ENCODE data around the gene RFTN1. TPM values are rescaled to one million over a fixed set of nuclear protein-coding genes. Genes with fewer than 3 reads are reported as not detected.
A peak's percentile ranks its signal among the peaks of the same experiment; 100 is the strongest.

The RFTN1 gene
- total RNA-seq, 2 experiments from 2014 or later, result 81.8 to 152 TPM

DNA sequence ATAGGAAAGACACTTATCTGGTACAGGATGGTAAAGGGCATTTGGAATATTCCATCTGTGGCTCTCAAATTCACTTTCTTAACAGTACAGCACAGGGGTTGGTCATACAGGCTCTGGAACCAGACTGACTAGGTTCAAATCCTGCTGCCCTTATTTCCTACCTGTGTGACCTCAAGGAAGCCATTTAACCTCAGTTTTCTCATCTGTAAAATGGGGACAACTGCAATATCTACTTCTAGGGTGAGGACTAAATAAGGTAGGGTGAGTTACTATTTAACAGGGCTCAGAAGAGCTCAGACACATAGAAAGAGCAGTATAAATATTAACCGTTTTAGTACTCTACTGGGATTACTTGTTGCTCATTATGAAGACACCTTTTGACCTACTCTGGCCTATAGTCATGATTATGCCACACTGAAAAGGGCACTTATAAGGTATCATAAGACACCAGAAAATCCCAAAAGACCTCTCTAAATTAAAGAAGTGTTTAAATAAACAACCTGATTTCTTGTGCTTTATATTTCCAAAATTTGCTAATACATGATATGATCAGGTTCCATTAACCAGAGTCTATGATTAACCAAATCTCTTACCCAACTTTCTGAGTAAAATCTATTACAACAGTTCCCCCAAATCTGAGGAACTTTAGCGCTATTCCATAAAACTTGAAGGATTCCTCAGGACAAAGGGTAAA lies 6.5 kb downstream of the RFTN1 start:
- ChIA-PET POLR2A (interaction anchor here (1.2 to 6.0 kb wide), 6 partner anchors 10 to 133 kb away, joined by 3 to 36 read pairs (median 8); no protein-coding TSS in a partner anchor), CTCF (ENCODE audit: unreplicated experiment) (no interaction called here)
- Histone ChIP-seq H3K4me3 (ENCODE audit: low read depth, low read length, poor library complexity, severe bottlenecking) (peak overlapping the region; percentile 92), H3K9me2 (ENCODE audit: insufficient read depth, low read length) (no peaks in the 10 kb centered on the region), H3K4me2 (ENCODE audit: low read length) (peak overlapping the region; percentile 87), H3K79me2 (ENCODE audit: insufficient read depth, low read depth, low read length) (peaks cover 100% of the 10 kb centered on the region), H3K4me1 (ENCODE audit: insufficient read depth, low read length, poor library complexity, severe bottlenecking) (peaks cover 95% of the 10 kb centered on the region), H3K27ac (ENCODE audit: low read depth, low read length, poor library complexity, severe bottlenecking) (no peak overlapping the region), H4K20me1 (ENCODE audit: insufficient read depth, low read length) (peaks cover 71% of the 10 kb centered on the region), H3K36me3 (ENCODE audit: insufficient read depth, low read length) (peaks cover 88% of the 10 kb centered on the region), H2AFZ (ENCODE audit: low read length) (no peak overlapping the region), H3K9me3 (ENCODE audit: low read length) (no peaks in the 10 kb centered on the region)
- no peak for DNase-seq (ENCODE audit: low spot score)
- BruUV-seq (replicated peaks), result no TSS peak
- intact Hi-C loops (cut with micrococcal nuclease; ENCODE audit: unreplicated experiment), result no loop called here
- no peak for TF ChIP-seq EZH2phosphoT487 (IDR thresholded peaks at IDR 0.05; ENCODE audit: borderline replicate concordance, low read depth, low read length)
- TF ChIP-seq, protein P1, sequence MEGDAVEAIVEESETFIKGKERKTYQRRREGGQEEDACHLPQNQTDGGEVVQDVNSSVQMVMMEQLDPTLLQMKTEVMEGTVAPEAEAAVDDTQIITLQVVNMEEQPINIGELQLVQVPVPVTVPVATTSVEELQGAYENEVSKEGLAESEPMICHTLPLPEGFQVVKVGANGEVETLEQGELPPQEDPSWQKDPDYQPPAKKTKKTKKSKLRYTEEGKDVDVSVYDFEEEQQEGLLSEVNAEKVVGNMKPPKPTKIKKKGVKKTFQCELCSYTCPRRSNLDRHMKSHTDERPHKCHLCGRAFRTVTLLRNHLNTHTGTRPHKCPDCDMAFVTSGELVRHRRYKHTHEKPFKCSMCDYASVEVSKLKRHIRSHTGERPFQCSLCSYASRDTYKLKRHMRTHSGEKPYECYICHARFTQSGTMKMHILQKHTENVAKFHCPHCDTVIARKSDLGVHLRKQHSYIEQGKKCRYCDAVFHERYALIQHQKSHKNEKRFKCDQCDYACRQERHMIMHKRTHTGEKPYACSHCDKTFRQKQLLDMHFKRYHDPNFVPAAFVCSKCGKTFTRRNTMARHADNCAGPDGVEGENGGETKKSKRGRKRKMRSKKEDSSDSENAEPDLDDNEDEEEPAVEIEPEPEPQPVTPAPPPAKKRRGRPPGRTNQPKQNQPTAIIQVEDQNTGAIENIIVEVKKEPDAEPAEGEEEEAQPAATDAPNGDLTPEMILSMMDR (conservative IDR thresholded peaks at IDR 0.05; ENCODE audit: low read length), result no peak

DNA sequence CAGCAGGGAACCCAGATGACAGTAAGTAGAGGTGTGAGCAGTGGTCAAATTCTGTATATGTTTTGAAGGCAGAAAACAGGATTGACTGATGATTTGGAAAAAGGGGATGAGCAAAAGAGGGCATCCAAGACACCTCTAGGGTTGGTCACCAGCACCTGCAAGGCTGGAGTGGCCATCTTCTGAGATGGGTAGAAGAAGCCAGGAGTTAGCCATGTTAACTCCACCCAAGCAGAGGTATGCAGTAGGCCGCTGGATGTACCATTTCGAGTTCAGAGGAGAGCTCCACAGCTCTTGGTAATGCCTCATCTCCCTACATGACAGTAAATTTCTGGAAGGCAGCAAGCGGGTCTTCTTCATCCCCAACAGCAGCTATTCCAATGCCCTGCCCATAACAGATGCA lies 7.0 kb downstream of the RFTN1 start:
- Histone ChIP-seq H3K4me1 (ENCODE audit: insufficient read depth, low read length, poor library complexity, severe bottlenecking) (peaks cover 99% of the 10 kb centered on the region), H3K4me2 (ENCODE audit: low read length) (no peak overlapping the region; the same call in 1 of the 2 replicates), H3K9me2 (ENCODE audit: insufficient read depth, low read length) (no peaks in the 10 kb centered on the region), H3K4me3 (ENCODE audit: low read depth, low read length, poor library complexity, severe bottlenecking) (no peak overlapping the region), H2AFZ (ENCODE audit: low read length) (no peak overlapping the region), H3K9me3 (ENCODE audit: low read length) (no peaks in the 10 kb centered on the region), H3K36me3 (ENCODE audit: insufficient read depth, low read length) (peaks cover 91% of the 10 kb centered on the region), H3K27ac (ENCODE audit: low read depth, low read length, poor library complexity, severe bottlenecking) (no peak overlapping the region), H4K20me1 (ENCODE audit: insufficient read depth, low read length) (peaks cover 74% of the 10 kb centered on the region), H3K79me2 (ENCODE audit: insufficient read depth, low read depth, low read length) (peaks cover 100% of the 10 kb centered on the region)
- no peak for TF ChIP-seq EZH2phosphoT487 (IDR thresholded peaks at IDR 0.05; ENCODE audit: borderline replicate concordance, low read depth, low read length)
- TF ChIP-seq, protein P1 (conservative IDR thresholded peaks at IDR 0.05; ENCODE audit: low read length), result no peak
- CTCF ChIA-PET (ENCODE audit: unreplicated experiment), result no interaction called here
- POLR2A ChIA-PET, result interaction anchor here (0.5 to 3.3 kb wide), 5 partner anchors 9 to 67 kb away, joined by 3 to 36 read pairs (median 5); no protein-coding TSS in a partner anchor
- no peak for DNase-seq (ENCODE audit: low spot score)
- no TSS peak for BruUV-seq (replicated peaks)
- intact Hi-C loops (cut with micrococcal nuclease; ENCODE audit: unreplicated experiment), result no loop called here

DNA sequence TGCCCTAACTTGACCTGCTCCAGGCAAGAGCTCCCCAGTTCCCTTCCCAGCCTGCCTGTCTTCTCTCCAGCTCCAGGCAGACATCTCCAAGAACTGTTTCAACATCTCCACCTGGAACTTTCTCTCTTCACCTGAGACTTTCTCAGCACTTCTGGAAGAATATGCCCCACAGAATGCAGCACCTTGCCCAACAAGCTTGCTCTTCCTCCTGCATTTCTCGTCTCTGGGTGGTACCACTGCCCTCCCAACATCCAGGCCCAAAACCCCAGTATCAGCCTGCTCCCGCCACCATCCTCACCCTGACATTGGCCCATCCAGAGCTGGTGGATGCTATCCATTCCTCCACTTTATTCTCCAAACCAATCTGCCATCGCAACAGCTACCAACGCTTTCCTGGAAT lies 8.8 kb downstream of the RFTN1 start:
- Histone ChIP-seq H2AFZ (ENCODE audit: low read length) (no peak overlapping the region), H3K4me1 (ENCODE audit: insufficient read depth, low read length, poor library complexity, severe bottlenecking) (peaks cover 95% of the 10 kb centered on the region), H3K27ac (ENCODE audit: low read depth, low read length, poor library complexity, severe bottlenecking) (peak overlapping the region; percentile 18), H3K4me3 (ENCODE audit: low read depth, low read length, poor library complexity, severe bottlenecking) (no peak overlapping the region), H3K9me3 (ENCODE audit: low read length) (no peaks in the 10 kb centered on the region), H3K79me2 (ENCODE audit: insufficient read depth, low read depth, low read length) (peaks cover 100% of the 10 kb centered on the region), H3K36me3 (ENCODE audit: insufficient read depth, low read length) (peaks cover 94% of the 10 kb centered on the region), H3K4me2 (ENCODE audit: low read length) (peak overlapping the region; percentile 45), H3K9me2 (ENCODE audit: insufficient read depth, low read length) (no peaks in the 10 kb centered on the region), H4K20me1 (ENCODE audit: insufficient read depth, low read length) (peaks cover 57% of the 10 kb centered on the region)
- no TSS peak for BruUV-seq (replicated peaks)
- TF ChIP-seq, protein P1 (conservative IDR thresholded peaks at IDR 0.05; ENCODE audit: low read length), result no peak
- no peak for TF ChIP-seq EZH2phosphoT487 (IDR thresholded peaks at IDR 0.05; ENCODE audit: borderline replicate concordance, low read depth, low read length)
- POLR2A ChIA-PET, result interaction anchor here (0.7 to 3.8 kb wide), 9 partner anchors 9 to 140 kb away, joined by 3 to 20 read pairs (median 4); no protein-coding TSS in a partner anchor
- intact Hi-C loops (cut with micrococcal nuclease; ENCODE audit: unreplicated experiment), result no loop called here
- CTCF ChIA-PET (ENCODE audit: unreplicated experiment), result interaction anchor here (0.8 to 2.0 kb wide), 3 partner anchors 9 to 22 kb away, joined by 3 to 6 read pairs (median 4); no protein-coding TSS in a partner anchor
- DNase-seq (ENCODE audit: low spot score), result no peak

Data from OCI-LY7 (cell line).